DMS79 treated with DMSO at 0.1 percent for 48 hours (cell line): ENCODE results near the gene SRP72.
"Not testable (repeated sequence)": the region's sequence is repeated elsewhere in the genome, so short reads cannot be mapped to it uniquely, and the experiment has no call there.

Experiments used
- DNase-seq: peaks from one replicate; lab custom pipeline; 2025; lab: John Stamatoyannopoulos, UW

SRP72 gene

GRCh38 chr4:56465599-56466295, 1.7 kb upstream of the SRP72 start:
- no peak for DNase-seq

- not testable (repeated sequence) for DNase-seq
These were observed 1.1 kb upstream of the SRP72 start for GRCh38 chr4:56466296-56466761.

GRCh38 chr4:56466910-56467283, 520 bp upstream of the SRP72 start:
- DNase-seq, result no peak

GRCh38 chr4:56468097-56468422, 643 bp downstream of the SRP72 start:
- peak; percentile 41 for DNase-seq

- no peak for DNase-seq
These were observed 2.2 kb downstream of the SRP72 start for GRCh38 chr4:56469489-56470210.

GRCh38 chr4:56475917-56476316, 8.5 kb downstream of the SRP72 start:
- DNase-seq, result no peak

- no peak for DNase-seq
These were observed 9.8 kb downstream of the SRP72 start for GRCh38 chr4:56477192-56477702.

GRCh38 chr4:56480691-56481090, 13.3 kb downstream of the SRP72 start:
- DNase-seq, result no peak

GRCh38 chr4:56496241-56496640, 28.8 kb downstream of the SRP72 start:
- DNase-seq, result peak; percentile 14

- DNase-seq, result peak; percentile 56
These were observed 38.1 kb downstream of the SRP72 start, which contains the start of gene ARL9 for GRCh38 chr4:56505269-56506130. Gene ARL9, plus strand, starts transcription at chr4:56505791. Its CDS starts 72 bp downstream, at chr4:56505863.

GRCh38 chr4:56511098-56511497, 43.7 kb downstream of the SRP72 start:
- no peak for DNase-seq

GRCh38 chr4:56512166-56512565, 44.7 kb downstream of the SRP72 start:
- DNase-seq, result no peak

- DNase-seq, result no peak
These were observed 46.1 kb downstream of the SRP72 start for GRCh38 chr4:56513517-56513916.

- DNase-seq, result peak; percentile 29
These were observed 63.1 kb downstream of the SRP72 start for GRCh38 chr4:56530269-56531148.

- DNase-seq, result peak; percentile 7
These were observed 63.8 kb downstream of the SRP72 start for GRCh38 chr4:56531149-56531770.

GRCh38 chr4:56531823-56532222, 64.4 kb downstream of the SRP72 start:
- DNase-seq, result no peak

GRCh38 chr4:56532239-56532638, 64.8 kb downstream of the SRP72 start:
- DNase-seq, result no peak

GRCh38 chr4:56535915-56536314, 68.5 kb downstream of the SRP72 start:
- no peak for DNase-seq

- DNase-seq, result no peak
These were observed 69.7 kb downstream of the SRP72 start for GRCh38 chr4:56537147-56537546.

- no peak for DNase-seq
These were observed 73.4 kb downstream of the SRP72 start for GRCh38 chr4:56540826-56541225.

GRCh38 chr4:56544573-56545131, 77.2 kb downstream of the SRP72 start:
- DNase-seq, result peak; percentile 41
